Activated CD4-positive, alpha-beta memory T cell treated with anti-CD3 and anti-CD28 coated beads for 36 hours (primary cell): ENCODE data around the gene TOP3B. TPM values are rescaled to one million over a fixed set of nuclear protein-coding genes. Genes with fewer than 3 reads are reported as not detected.
"Not testable (repeated sequence)": the region's sequence is repeated elsewhere in the genome, so short reads cannot be mapped to it uniquely, and the experiment has no call there.

Experiments
- CTCF ChIA-PET: fragments of 350-600 bp; sonication (Branson Sonifier 250); formaldehyde crosslinking; loops from one replicate; lab custom pipeline; 2021; ENCODE audit warnings: antibody characterized with exemption, inconsistent platforms; lab: Charles Lee
- POLR2A ChIA-PET: fragments of 350-600 bp; sonication (Branson Sonifier 250); formaldehyde crosslinking; loops from one replicate; lab custom pipeline; 2021; ENCODE audit warnings: antibody characterized with exemption; lab: Charles Lee
- DNase-seq: peaks from one replicate; pipeline ENCODE4 v3.0.0-alpha.2; 2020
- H3K27ac Mint-ChIP-seq: one replicate; pipeline ENCODE4 v1.8.0; 2021; ENCODE audit warnings: mixed read lengths
- H3K27me3 Mint-ChIP-seq: one replicate; pipeline ENCODE4 v1.8.0; 2021; ENCODE audit warnings: mixed read lengths
- H3K36me3 Mint-ChIP-seq: one replicate; pipeline ENCODE4 v1.8.0; 2021; ENCODE audit warnings: mixed read lengths
- H3K4me1 Mint-ChIP-seq: one replicate; pipeline ENCODE4 v1.8.0; 2021; ENCODE audit warnings: low read depth, mixed read lengths
- H3K4me3 Mint-ChIP-seq: one replicate; pipeline ENCODE4 v1.8.0; 2021; ENCODE audit warnings: mild to moderate bottlenecking, mixed read lengths
- H3K9me3 Mint-ChIP-seq: one replicate; pipeline ENCODE4 v1.8.0; 2021; ENCODE audit warnings: mixed read lengths
- intact Hi-C: fragments of 100-400 bp; cut with micrococcal nuclease; formaldehyde crosslinking; loops from one replicate; pipeline ENCODE4 v1.15.1; 2023
- total RNA-seq, 2 experiments: library from RNA; stranded (reverse); gene quantifications; one replicate each; pipeline ENCODE4 v1.2.3, GENCODE V29; 2021

Gene TOP3B
- total RNA-seq, 2 experiments from 2014 or later: 28.8 to 30.4 TPM

DNA sequence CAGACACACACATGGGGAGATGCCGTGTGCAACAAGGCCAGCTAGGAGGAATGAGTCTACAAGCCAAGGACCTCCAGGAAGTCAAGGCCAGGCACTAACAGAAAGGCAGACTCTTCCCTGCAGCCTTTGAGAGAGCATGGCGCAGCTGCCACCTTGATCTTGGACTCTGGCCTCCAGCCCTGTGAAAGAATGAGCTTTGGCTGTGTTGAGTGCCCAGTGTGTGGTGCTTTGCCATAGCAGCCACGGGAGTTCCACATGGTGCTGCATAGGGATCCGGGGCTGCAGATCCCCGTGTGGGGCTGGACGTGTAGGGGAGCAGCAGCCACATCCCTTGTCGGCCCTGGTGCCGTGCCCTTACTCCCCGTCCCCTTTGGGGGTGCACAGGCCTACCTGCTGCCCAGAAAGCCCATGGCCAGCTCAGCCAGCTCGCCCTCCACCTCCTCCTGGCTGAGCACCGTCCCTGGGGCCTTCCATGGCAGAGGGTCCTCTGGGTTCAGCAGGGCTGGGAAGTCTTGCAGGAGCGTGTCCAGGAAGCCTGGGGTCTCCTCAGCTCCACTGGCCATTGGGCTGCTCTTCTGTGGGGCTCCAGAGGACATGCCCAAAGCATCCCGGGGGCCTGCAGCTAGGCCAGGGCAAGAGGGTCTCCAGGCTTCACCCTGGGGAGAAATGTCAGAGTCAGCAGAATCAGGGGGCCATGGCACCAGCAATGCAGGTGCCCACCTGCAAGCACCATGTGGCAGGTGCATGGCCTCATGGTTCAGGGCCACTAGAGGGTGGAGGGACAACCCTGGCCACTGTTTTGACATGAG is 36.9 kb downstream of the TOP3B start:
- ChIA-PET POLR2A (no interaction called here), CTCF (no interaction called here)
- intact Hi-C loops: no loop called here

DNA sequence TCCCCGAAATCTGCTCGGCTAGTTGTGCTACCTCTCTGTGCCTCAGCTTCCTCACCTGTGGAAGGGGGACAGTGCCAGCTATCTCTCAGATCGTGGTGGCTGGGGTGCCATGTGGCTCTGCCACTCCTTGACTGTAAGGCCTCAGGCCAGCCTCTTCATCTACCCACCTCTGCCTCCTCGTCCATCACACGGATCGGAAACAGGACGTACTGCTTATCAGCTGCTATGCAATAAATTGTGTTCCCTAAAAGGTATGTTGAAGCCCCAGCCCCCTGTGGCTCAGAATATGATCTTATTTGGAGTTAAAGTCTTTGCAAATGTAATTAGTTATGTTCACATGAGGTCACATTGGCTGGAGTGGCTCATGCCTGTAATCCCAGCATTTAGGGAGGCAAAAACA is 37.7 kb downstream of the TOP3B start:
- H3K9me3 Mint-ChIP-seq: no peaks in the 10 kb centered on the region
- intact Hi-C loops: no loop called here
- ChIA-PET CTCF (interaction anchor here (1.1 kb wide), 1 partner anchor 8 kb away, joined by 6 read pairs; the partner anchor contains the start of gene PPM1F), POLR2A (no interaction called here)
- H3K27ac Mint-ChIP-seq: no peak overlapping the region
- DNase-seq: no peak
- peaks cover 20% of the 10 kb centered on the region for H3K4me1 Mint-ChIP-seq
- peaks cover 3% of the 10 kb centered on the region for H3K36me3 Mint-ChIP-seq
- H3K4me3 Mint-ChIP-seq: no peak overlapping the region
- H3K27me3 Mint-ChIP-seq: no peaks in the 10 kb centered on the region

More for the DNA sequence above, 36.9 kb downstream of the TOP3B start:
- Mint-ChIP-seq H3K27me3 (no peaks in the 10 kb centered on the region), H3K4me3 (no peak overlapping the region), H3K36me3 (peaks cover 3% of the 10 kb centered on the region), H3K27ac (no peak overlapping the region), H3K4me1 (peaks cover 20% of the 10 kb centered on the region), H3K9me3 (no peaks in the 10 kb centered on the region)
- DNase-seq: no peak

DNA sequence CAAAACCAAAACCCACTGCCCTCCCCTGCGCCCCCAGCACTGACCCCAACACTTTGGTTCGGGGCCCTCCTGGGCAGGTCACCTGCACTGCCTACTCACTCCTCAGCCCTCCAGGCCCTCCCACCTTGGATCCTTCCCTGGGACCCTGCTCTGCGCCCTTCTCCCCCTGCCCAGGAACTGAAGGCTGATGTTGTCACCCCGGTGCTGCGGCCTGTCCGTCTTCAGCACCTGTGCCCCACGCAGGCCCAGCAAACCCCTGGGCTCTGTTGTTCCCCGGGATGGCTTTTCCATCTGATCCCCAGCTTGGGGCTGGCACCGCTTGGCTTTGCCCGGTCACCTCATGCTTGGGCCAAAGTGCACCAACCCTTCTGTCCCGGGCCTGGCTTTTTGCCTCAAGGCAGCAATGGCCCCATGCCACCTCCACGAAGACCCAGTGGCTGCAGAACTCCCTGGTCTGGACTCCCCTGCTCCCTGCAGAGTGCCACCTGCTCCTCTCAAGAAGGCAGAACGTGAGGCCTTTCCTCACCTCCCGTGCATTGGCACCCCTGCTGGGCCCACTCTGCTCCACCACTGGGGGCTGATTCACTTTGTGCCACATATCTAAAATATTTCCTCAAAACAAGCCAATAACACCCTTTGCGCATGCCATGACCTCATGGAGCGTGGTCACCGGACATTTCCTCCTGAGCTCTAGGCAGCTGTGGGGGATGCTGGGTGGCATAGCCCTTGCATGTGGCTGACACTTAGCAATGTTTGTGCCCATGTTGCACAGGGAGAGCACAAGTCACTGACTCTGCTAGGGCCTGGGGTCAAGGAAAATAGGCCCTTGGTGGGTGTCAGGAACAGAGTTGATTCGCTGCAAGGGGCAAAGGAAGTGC is 38.8 kb downstream of the TOP3B start:
- H3K36me3 Mint-ChIP-seq: peaks cover 3% of the 10 kb centered on the region
- no peaks in the 10 kb centered on the region for H3K9me3 Mint-ChIP-seq
- intact Hi-C loops: no loop called here
- no peak overlapping the region for H3K4me3 Mint-ChIP-seq
- H3K27me3 Mint-ChIP-seq: no peaks in the 10 kb centered on the region
- ChIA-PET CTCF (interaction anchor here (1.1 kb wide), 1 partner anchor 9 kb away, joined by 6 read pairs; the partner anchor contains the start of gene PPM1F), POLR2A (no interaction called here)
- DNase-seq: no peak
- H3K27ac Mint-ChIP-seq: no peak overlapping the region
- H3K4me1 Mint-ChIP-seq: peaks cover 20% of the 10 kb centered on the region

DNA sequence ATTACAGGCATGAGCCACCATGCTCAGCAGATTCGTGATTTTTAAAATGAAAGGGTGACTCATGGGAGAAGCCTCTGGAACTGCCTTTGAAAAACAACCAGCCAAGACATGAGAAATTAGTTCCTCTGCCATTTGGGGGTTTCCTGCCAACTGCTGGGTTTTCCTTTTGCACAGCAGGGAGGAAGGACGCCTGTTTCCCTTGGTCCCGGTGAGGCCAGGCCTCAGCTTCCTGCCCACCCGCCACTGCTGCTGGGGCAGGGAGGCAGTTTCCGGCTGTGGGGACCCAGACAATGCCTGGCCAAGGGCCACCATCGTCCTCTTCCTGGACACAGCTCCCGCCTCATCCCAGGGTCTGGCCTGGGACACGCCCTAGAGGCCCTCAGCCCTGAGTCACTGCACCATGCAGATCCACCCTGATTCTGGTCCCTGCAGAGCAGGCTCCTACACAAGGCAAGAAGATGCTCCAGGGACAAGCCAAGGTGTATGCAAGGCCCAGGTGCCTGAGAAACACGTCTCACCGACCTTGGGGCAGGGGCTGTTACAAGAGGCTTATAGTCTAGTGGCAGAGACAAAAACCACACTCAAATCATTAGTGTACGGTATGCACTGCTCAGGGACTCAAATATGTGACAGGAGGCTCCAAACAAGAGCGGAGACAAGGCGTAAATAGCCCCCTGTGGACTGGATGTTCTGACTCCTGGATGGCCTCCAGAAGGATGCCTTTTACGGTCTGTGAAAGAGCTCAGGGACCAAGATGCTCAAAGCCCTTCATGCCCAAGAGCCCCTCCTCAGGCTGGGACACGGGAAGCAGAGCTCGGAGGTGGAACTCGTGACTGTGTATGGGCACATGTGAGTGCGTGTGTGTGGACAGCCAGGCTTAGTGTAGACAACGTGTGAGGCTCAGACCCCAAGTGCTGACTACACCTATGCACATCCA is 39.9 kb downstream of the TOP3B start:
- Mint-ChIP-seq H3K4me1 (peaks cover 31% of the 10 kb centered on the region), H3K4me3 (no peak overlapping the region), H3K27me3 (no peaks in the 10 kb centered on the region), H3K36me3 (peaks cover 3% of the 10 kb centered on the region), H3K9me3 (no peaks in the 10 kb centered on the region), H3K27ac (peak overlapping the region; percentile 67)
- DNase-seq: peak; percentile 57
- ChIA-PET POLR2A (interaction anchor here (0.7 to 1.0 kb wide), 2 partner anchors 9 to 16 kb away, joined by 3 read pairs; no protein-coding TSS in a partner anchor), CTCF (interaction anchor here (10.3 kb wide), 1 partner anchor 9 kb away, joined by 140 read pairs; the partner anchor contains the start of gene PPM1F)
- intact Hi-C loops: no loop called here

DNA sequence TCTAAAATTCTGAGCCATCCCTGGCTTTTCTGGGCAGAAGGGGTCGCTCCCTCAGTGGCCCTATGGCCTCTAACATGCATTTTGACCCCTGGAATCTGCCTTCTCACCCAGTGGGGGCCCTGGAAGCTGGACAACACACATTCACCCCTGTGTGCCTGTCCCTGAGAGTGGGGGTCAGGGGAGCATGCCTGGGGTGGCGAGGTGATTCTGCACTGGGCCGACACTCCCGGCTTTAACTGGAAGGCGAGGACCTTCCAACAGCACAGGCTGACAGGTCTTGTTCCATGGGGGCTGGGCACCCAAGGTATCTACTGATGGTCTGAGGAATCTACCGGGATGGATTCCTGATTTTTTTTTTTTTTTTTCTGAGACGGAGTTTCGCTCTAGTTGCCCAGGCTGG is 40.7 kb downstream of the TOP3B start:
- DNase-seq: no peak
- H3K27me3 Mint-ChIP-seq: no peaks in the 10 kb centered on the region
- peaks cover 31% of the 10 kb centered on the region for H3K4me1 Mint-ChIP-seq
- intact Hi-C loops: no loop called here
- no peak overlapping the region for H3K4me3 Mint-ChIP-seq
- H3K36me3 Mint-ChIP-seq: peaks cover 3% of the 10 kb centered on the region
- CTCF ChIA-PET: interaction anchor here (1.0 to 10.3 kb wide), 2 partner anchors 10 to 243 kb away, joined by 3 to 140 read pairs; partner anchors contain the start of gene PPM1F
- POLR2A ChIA-PET: interaction anchor here (0.7 to 1.0 kb wide), 2 partner anchors 10 to 16 kb away, joined by 3 read pairs; no protein-coding TSS in a partner anchor
- H3K9me3 Mint-ChIP-seq: no peaks in the 10 kb centered on the region
- peak overlapping the region; percentile 67 for H3K27ac Mint-ChIP-seq

DNA sequence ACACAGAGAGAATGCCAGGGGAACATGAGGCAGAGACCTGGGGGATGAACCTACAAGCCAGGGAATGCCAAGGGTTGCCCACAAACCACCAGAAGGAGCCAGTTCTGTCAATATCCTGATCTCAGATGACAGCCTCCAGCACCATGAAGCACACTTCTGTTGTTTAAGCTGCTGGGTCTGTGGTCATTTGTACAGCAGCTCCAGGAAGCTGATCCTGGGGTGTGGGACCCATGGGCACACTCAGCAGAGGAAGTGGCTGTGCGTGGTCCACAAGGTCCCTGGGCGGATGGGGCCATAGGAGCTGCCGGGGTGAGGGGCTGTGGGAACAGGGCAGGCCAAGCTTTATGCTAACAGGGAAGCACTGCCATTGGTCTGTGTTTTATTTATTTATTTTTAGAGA is 42.1 kb downstream of the TOP3B start:
- Mint-ChIP-seq H3K27ac (no peak overlapping the region), H3K9me3 (no peaks in the 10 kb centered on the region), H3K27me3 (no peaks in the 10 kb centered on the region), H3K36me3 (peaks cover 5% of the 10 kb centered on the region), H3K4me1 (peaks cover 31% of the 10 kb centered on the region), H3K4me3 (no peak overlapping the region)
- intact Hi-C loops: no loop called here
- CTCF ChIA-PET: interaction anchor here (1.9 to 10.3 kb wide), 2 partner anchors 11 to 31 kb away, joined by 11 to 140 read pairs; partner anchors contain the start of gene PPM1F
- DNase-seq: no peak
- POLR2A ChIA-PET: interaction anchor here (0.5 kb wide), 1 partner anchor 249 kb away, joined by 4 read pairs; no protein-coding TSS in a partner anchor

DNA sequence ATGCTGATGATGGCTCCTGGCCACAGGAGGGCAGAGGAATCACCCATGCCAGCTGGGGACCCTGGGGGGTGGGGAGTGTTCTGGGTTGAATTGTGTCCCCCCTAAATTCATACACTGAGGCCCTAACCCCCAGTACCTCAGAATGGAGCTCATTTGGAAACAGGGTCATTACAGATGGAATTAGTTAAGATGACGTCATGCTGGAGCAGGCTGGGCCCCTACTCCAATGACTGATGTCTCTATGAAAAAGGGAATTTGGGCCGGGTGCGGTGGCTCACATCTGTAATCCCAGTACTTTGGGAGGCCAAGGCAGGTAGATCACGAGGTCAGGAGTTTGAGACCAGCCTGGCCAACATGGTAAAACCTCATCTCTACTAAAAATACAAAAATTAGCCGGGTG is 42.7 kb downstream of the TOP3B start:
- H3K27ac Mint-ChIP-seq, H3K27me3 Mint-ChIP-seq, H3K9me3 Mint-ChIP-seq, DNase-seq, H3K36me3 Mint-ChIP-seq, POLR2A ChIA-PET, H3K4me3 Mint-ChIP-seq: not testable (repeated sequence)
- CTCF ChIA-PET: interaction anchor here (1.9 to 10.3 kb wide), 2 partner anchors 12 to 32 kb away, joined by 11 to 140 read pairs; partner anchors contain the start of gene PPM1F
- intact Hi-C loops: loop anchor here (2.0 to 5.0 kb wide), 2 partner anchors 13 to 173 kb away; partner anchors contain the start of gene PPM1F
- peaks cover 31% of the 10 kb centered on the region for H3K4me1 Mint-ChIP-seq

DNA sequence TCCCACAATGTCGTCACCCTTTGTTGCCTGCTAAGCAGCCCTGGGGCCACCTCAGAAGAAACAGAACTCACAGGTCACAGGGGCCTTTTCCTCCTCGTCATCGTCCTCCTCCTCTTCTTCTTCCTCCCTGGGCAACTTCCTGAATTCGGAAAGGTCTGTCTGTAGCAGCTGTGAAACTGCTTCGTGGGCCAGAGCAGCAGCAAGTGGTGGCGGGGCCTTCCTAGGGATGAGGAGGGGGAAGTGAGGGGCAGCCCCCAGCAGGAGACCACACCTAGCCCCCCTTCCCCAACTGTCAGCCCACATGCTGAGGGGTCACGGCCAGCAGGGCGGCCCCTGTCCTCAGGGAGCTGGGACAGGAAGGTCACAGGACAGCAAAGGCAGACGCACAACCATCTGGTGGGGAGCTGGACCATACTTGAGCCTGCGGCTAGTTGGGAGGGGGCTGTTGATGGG is 43.1 kb downstream of the TOP3B start:
- Mint-ChIP-seq H3K27me3 (no peaks in the 10 kb centered on the region), H3K4me1 (peaks cover 31% of the 10 kb centered on the region), H3K27ac (no peak overlapping the region), H3K9me3 (no peaks in the 10 kb centered on the region), H3K4me3 (no peak overlapping the region), H3K36me3 (peaks cover 6% of the 10 kb centered on the region)
- intact Hi-C loops: loop anchor here (2.0 to 5.0 kb wide), 2 partner anchors 13 to 172 kb away; partner anchors contain the start of gene PPM1F
- DNase-seq: no peak
- CTCF ChIA-PET: interaction anchor here (1.8 to 10.3 kb wide), 6 partner anchors 12 to 229 kb away, joined by 8 to 140 read pairs (median 11); partner anchors contain the start of gene PPM1F
- POLR2A ChIA-PET: interaction anchor here (1.4 kb wide), 1 partner anchor 13 kb away, joined by 3 read pairs; the partner anchor contains the start of gene PPM1F

DNA sequence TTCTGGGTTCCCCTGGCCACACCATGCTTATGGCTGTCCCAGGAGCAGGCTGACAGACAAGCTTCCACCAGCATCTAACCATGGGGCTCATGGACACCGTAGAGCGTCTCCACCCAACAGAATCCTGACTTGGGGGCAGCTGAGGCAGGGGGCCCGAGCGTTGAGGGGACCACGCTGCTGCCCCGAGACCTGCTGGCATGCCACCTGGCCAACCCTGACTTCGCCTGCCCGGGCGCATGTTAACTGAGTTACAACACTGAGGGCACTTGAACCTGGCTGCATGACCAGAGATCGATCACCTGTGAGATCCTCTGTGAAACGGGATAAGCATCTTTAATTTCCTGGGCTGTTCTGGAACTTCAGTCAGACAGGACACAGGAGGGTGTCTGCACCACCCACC is 43.7 kb downstream of the TOP3B start:
- H3K27ac Mint-ChIP-seq: no peak overlapping the region

DNA sequence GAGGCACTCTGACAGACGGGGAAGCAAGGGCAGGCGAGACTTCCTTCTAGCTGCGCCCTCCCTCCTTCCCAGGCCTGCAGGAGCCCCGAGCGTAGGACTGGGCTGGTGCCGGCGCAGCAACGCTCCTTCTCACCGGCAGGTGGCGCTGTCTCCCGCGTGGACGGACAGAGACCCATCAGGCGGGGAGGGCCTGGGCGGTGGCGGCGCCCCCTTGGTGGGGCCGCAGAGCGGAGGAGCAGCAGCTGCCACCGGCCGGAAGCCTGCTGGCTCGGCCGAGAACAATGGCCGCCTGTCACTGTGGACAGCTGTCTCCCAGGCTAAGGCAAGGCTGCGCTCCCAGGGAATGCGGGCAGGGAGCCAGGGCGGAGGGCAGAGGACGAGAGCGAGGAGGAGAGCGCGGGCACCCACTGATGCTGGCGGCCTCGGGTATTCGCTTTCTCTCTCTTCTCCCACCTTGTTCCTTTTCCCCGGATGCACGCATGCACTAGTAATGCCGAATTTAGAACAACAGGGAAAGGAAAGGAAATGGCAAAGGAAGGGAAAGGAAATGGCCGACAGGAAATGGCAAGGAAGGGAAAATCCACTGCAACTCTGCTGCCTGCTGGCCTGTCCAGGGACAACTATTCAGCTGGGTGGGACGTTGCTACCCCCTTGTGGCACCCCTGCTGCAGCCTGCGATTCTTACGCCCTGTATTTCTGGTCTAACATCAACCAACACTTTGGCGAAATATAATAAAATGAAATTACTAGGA is 44.3 kb downstream of the TOP3B start:
- H3K36me3 Mint-ChIP-seq: peaks cover 3% of the 10 kb centered on the region
- H3K9me3 Mint-ChIP-seq: no peaks in the 10 kb centered on the region
- POLR2A ChIA-PET: interaction anchor here (1.0 to 1.4 kb wide), 2 partner anchors 15 to 76 kb away, joined by 3 read pairs; partner anchors contain the start of gene PPM1F
- H3K27me3 Mint-ChIP-seq: no peaks in the 10 kb centered on the region
- H3K4me1 Mint-ChIP-seq: peaks cover 31% of the 10 kb centered on the region
- DNase-seq: peak; percentile 94
- H3K4me3 Mint-ChIP-seq: peak overlapping the region; percentile 71
- intact Hi-C loops: loop anchor here (1.0 to 5.0 kb wide), 3 partner anchors 15 to 225 kb away; partner anchors contain the start of gene PPM1F
- H3K27ac Mint-ChIP-seq: peak overlapping the region; percentile 77
- CTCF ChIA-PET: interaction anchor here (0.5 to 10.3 kb wide), 36 partner anchors 11 to 309 kb away, joined by 3 to 140 read pairs (median 3); partner anchors contain the start of genes PPIL2 and PPM1F

More for the DNA sequence above, 43.7 kb downstream of the TOP3B start:
- intact Hi-C loops: loop anchor here (1.0 to 5.0 kb wide), 3 partner anchors 14 to 226 kb away; partner anchors contain the start of gene PPM1F
- ChIA-PET POLR2A (interaction anchor here (1.4 kb wide), 1 partner anchor 14 kb away, joined by 3 read pairs; the partner anchor contains the start of gene PPM1F), CTCF (interaction anchor here (0.9 to 10.3 kb wide), 12 partner anchors 11 to 310 kb away, joined by 3 to 140 read pairs (median 6); partner anchors contain the start of genes PPIL2 and PPM1F)
- peaks cover 31% of the 10 kb centered on the region for H3K4me1 Mint-ChIP-seq
- H3K36me3 Mint-ChIP-seq: peaks cover 4% of the 10 kb centered on the region
- no peak for DNase-seq
- H3K27me3 Mint-ChIP-seq: no peaks in the 10 kb centered on the region
- no peak overlapping the region for H3K4me3 Mint-ChIP-seq
- no peaks in the 10 kb centered on the region for H3K9me3 Mint-ChIP-seq
